ENCODE measurements around the gene SIGLEC1. TPM values are rescaled to one million over a fixed set of nuclear protein-coding genes. Genes with fewer than 3 reads are reported as not detected.

SIGLEC1 gene
- total and polyA plus RNA-seq, 2 donors from 2014 or later, result 2.4 to 20.2 TPM

- Histone ChIP-seq H3K27me3 (ENCODE audit: control insufficient read depth, insufficient read depth, low read length) (peaks cover 2% of the 10 kb centered on the region), H3K4me3 (ENCODE audit: low read length in 3 of 3) (no peak overlapping the region), H3K27ac (ENCODE audit: low read depth in 2 of 2, low read length in 2 of 2) (no peak overlapping the region), H3K36me3 (ENCODE audit: control insufficient read depth in 2 of 3, insufficient read depth in 3 of 3, low read length in 3 of 3) (no peaks in the 10 kb centered on the region), H3K9ac (ENCODE audit: low read length in 3 of 3) (no peak overlapping the region), H3K4me1 (ENCODE audit: control insufficient read depth in 2 of 3, insufficient read depth in 2 of 3, low read depth in 1 of 3, low read length in 3 of 3) (peaks cover 0 to 2% (median 0%) of the 10 kb centered on the region in 3 donors), H3K9me3 (ENCODE audit: control insufficient read depth in 2 of 3, insufficient read depth in 1 of 3, low read length in 3 of 3) (no peaks in the 10 kb centered on the region)
- TF ChIP-seq CTCF (IDR thresholded peaks at IDR 0.05; ENCODE audit: borderline replicate concordance, extremely low read depth, insufficient read depth), result no peak
- intact Hi-C loops (cut with DNase I), result no loop called here
- no peak for FAIRE-seq
- peak in 1 of 5 donors; percentile 49 for DNase-seq
Observed at GRCh38 chr20:3679749-3680700, 32.4 kb downstream of the SIGLEC1 start.

- Histone ChIP-seq H3K4me3 (ENCODE audit: low read length in 3 of 3) (no peak overlapping the region), H3K9ac (ENCODE audit: low read length in 3 of 3) (no peak overlapping the region), H3K27me3 (ENCODE audit: control insufficient read depth, insufficient read depth, low read length) (peaks cover 2% of the 10 kb centered on the region), H3K36me3 (ENCODE audit: control insufficient read depth in 2 of 3, insufficient read depth in 3 of 3, low read length in 3 of 3) (no peaks in the 10 kb centered on the region), H3K9me3 (ENCODE audit: control insufficient read depth in 2 of 3, insufficient read depth in 1 of 3, low read length in 3 of 3) (no peaks in the 10 kb centered on the region), H3K4me1 (ENCODE audit: control insufficient read depth in 2 of 3, insufficient read depth in 2 of 3, low read depth in 1 of 3, low read length in 3 of 3) (peaks cover 0 to 2% (median 0%) of the 10 kb centered on the region in 3 donors), H3K27ac (ENCODE audit: low read depth in 2 of 2, low read length in 2 of 2) (no peak overlapping the region)
- DNase-seq (no peak), FAIRE-seq (no peak)
- no peak for TF ChIP-seq CTCF (IDR thresholded peaks at IDR 0.05; ENCODE audit: borderline replicate concordance, extremely low read depth, insufficient read depth)
- intact Hi-C loops (cut with DNase I), result no loop called here
Observed at GRCh38 chr20:3678856-3679720, 33.3 kb downstream of the SIGLEC1 start.

- peaks cover 0 to 2% (median 0%) of the 10 kb centered on the region in 3 donors for H3K4me1 ChIP-seq (ENCODE audit: control insufficient read depth in 2 of 3, insufficient read depth in 2 of 3, low read depth in 1 of 3, low read length in 3 of 3)
- no peak overlapping the region for H3K9ac ChIP-seq (ENCODE audit: low read length in 3 of 3)
- H3K9me3 ChIP-seq (ENCODE audit: control insufficient read depth in 2 of 3, insufficient read depth in 1 of 3, low read length in 3 of 3), result no peaks in the 10 kb centered on the region
- H3K27me3 ChIP-seq (ENCODE audit: control insufficient read depth, insufficient read depth, low read length), result peaks cover 2% of the 10 kb centered on the region
- intact Hi-C loops (cut with DNase I), result no loop called here
- H3K27ac ChIP-seq (ENCODE audit: low read depth in 2 of 2, low read length in 2 of 2), result no peak overlapping the region
- FAIRE-seq (no peak), DNase-seq (no peak)
- H3K4me3 ChIP-seq (ENCODE audit: low read length in 3 of 3), result no peak overlapping the region
- no peaks in the 10 kb centered on the region for H3K36me3 ChIP-seq (ENCODE audit: control insufficient read depth in 2 of 3, insufficient read depth in 3 of 3, low read length in 3 of 3)
- TF ChIP-seq CTCF (IDR thresholded peaks at IDR 0.05; ENCODE audit: borderline replicate concordance, extremely low read depth, insufficient read depth), result no peak
Observed at GRCh38 chr20:3678198-3678597, 34.2 kb downstream of the SIGLEC1 start.
